ENCODE data around the gene DPYD. TPM values are rescaled to one million over a fixed set of nuclear protein-coding genes. Genes with fewer than 3 reads are reported as not detected.

The DPYD gene
- polyA plus RNA-seq, 1 of the 3 experiments (the other 2 are of a cell fraction): 23.0 TPM

DNA sequence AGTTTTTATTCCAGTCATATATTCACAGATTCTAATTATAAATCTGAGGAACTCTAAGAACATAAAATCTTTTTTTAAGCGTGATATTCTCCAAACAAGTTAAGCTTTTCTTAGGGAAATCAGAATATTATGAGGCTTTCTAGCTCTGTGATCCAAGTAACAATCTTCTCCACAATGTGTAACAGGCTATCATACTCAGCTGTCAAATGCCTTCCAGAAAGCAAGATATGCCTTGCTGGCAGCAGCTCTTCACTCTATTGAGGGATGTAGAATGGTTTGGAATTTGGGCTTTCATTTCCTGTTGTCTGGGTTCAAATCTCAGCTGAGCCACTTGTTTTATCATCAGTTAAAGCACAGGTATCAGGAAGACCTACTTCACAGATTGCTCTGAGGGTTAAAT, 752.8 kb downstream of the DPYD start:
- ChIA-PET POLR2A (no interaction called here), CTCF (no interaction called here)
- Histone ChIP-seq H3K4me1 (ENCODE audit: control insufficient read depth in 1 of 2, insufficient read depth in 2 of 2, low read depth in 1 of 2, low read length in 1 of 2) (peaks cover 0 to 2% of the 10 kb centered on the region in 2 experiments; a peak in 2 of 4 replicates), H3K79me2 (ENCODE audit: insufficient read depth) (no peaks in the 10 kb centered on the region), H3K9me3 (no peaks in the 10 kb centered on the region), H3F3A (replicated peaks; ENCODE audit: insufficient read depth) (peaks cover 6% of the 10 kb centered on the region), H3K9ac (no peak overlapping the region), H2AFZ (ENCODE audit: low read depth) (no peak overlapping the region), H3K27me3 (ENCODE audit: insufficient read depth) (no peaks in the 10 kb centered on the region), H3K36me3 (replicated peaks in 1 of 2; ENCODE audit: control insufficient read depth in 1 of 2, insufficient read depth in 2 of 2, low read length in 1 of 2) (peaks cover 0 to 11% of the 10 kb centered on the region in 2 experiments), H3K4me2 (no peak overlapping the region), H3K4me3 (ENCODE audit: low read depth in 2 of 2, low read length in 1 of 2) (no peak overlapping the region), H3K27ac (ENCODE audit: low read depth in 2 of 2, low read length in 1 of 2) (no peak overlapping the region), H3K9me2 (no peaks in the 10 kb centered on the region), H4K20me1 (ENCODE audit: insufficient read depth) (no peaks in the 10 kb centered on the region)
- 97% methylated on average over 1 of the region's 1 CpG for WGBS (ENCODE audit: low lambda C conversion rate)
- no peak for DNase-seq
- TF ChIP-seq GATA2 (CRISPR knock-in tag; IDR thresholded peaks at IDR 0.05) (no peak), FOSL2 (IDR thresholded peaks at IDR 0.05; ENCODE audit: borderline replicate concordance, low read depth) (no peak), FOXM1 (IDR thresholded peaks at IDR 0.05; ENCODE audit: low read depth) (no peak), YY1 (IDR thresholded peaks at IDR 0.05; ENCODE audit: low read depth) (no peak), ELF1 (IDR thresholded peaks at IDR 0.05) (no peak), JUND (IDR thresholded peaks at IDR 0.05) (no peak), MXI1 (IDR thresholded peaks at IDR 0.05; ENCODE audit: low read depth, low read length) (no peak), EZH2phosphoT487 (IDR thresholded peaks at IDR 0.05; ENCODE audit: borderline replicate concordance, low read depth) (no peak), SMC3 (IDR thresholded peaks at IDR 0.05; ENCODE audit: low read depth, low read length) (no peak), RCOR1 (IDR thresholded peaks at IDR 0.05; ENCODE audit: low read length) (no peak), POLR2AphosphoS5 (IDR thresholded peaks at IDR 0.05; ENCODE audit: low read depth, low read length) (no peak), NRF1 (IDR thresholded peaks at IDR 0.05; ENCODE audit: low read depth, low read length) (no peak), GABPA (IDR thresholded peaks at IDR 0.05; ENCODE audit: low read depth) (no peak), RAD21 (IDR thresholded peaks at IDR 0.05; ENCODE audit: low read length) (no peak)
- TF ChIP-seq, protein P1, sequence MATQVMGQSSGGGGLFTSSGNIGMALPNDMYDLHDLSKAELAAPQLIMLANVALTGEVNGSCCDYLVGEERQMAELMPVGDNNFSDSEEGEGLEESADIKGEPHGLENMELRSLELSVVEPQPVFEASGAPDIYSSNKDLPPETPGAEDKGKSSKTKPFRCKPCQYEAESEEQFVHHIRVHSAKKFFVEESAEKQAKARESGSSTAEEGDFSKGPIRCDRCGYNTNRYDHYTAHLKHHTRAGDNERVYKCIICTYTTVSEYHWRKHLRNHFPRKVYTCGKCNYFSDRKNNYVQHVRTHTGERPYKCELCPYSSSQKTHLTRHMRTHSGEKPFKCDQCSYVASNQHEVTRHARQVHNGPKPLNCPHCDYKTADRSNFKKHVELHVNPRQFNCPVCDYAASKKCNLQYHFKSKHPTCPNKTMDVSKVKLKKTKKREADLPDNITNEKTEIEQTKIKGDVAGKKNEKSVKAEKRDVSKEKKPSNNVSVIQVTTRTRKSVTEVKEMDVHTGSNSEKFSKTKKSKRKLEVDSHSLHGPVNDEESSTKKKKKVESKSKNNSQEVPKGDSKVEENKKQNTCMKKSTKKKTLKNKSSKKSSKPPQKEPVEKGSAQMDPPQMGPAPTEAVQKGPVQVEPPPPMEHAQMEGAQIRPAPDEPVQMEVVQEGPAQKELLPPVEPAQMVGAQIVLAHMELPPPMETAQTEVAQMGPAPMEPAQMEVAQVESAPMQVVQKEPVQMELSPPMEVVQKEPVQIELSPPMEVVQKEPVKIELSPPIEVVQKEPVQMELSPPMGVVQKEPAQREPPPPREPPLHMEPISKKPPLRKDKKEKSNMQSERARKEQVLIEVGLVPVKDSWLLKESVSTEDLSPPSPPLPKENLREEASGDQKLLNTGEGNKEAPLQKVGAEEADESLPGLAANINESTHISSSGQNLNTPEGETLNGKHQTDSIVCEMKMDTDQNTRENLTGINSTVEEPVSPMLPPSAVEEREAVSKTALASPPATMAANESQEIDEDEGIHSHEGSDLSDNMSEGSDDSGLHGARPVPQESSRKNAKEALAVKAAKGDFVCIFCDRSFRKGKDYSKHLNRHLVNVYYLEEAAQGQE (IDR thresholded peaks at IDR 0.05; ENCODE audit: low read depth, low read length): no peak
- TF ChIP-seq, protein P2, sequence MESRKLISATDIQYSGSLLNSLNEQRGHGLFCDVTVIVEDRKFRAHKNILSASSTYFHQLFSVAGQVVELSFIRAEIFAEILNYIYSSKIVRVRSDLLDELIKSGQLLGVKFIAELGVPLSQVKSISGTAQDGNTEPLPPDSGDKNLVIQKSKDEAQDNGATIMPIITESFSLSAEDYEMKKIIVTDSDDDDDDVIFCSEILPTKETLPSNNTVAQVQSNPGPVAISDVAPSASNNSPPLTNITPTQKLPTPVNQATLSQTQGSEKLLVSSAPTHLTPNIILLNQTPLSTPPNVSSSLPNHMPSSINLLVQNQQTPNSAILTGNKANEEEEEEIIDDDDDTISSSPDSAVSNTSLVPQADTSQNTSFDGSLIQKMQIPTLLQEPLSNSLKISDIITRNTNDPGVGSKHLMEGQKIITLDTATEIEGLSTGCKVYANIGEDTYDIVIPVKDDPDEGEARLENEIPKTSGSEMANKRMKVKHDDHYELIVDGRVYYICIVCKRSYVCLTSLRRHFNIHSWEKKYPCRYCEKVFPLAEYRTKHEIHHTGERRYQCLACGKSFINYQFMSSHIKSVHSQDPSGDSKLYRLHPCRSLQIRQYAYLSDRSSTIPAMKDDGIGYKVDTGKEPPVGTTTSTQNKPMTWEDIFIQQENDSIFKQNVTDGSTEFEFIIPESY (IDR thresholded peaks at IDR 0.05; ENCODE audit: borderline replicate concordance, low read depth): no peak
